OCI-LY1 (cell line): ENCODE data around the gene ZNF519.

Experiments used
- H2AFZ ChIP-seq: fragments of 200-600 bp; sonication (generic), shearing (Covaris generic); 2 replicates; pipeline ENCODE4 v1.6.0; 2014; ENCODE audit warnings: antibody characterized with exemption, mild to moderate bottlenecking, low read length
- H3F3A ChIP-seq: fragments of 200-600 bp; sonication (generic), shearing (Covaris generic); 2 replicates; pipeline ENCODE4 v1.6.0; 2014; ENCODE audit warnings: mild to moderate bottlenecking, antibody characterized with exemption, low read length, moderate library complexity; ENCODE audit not compliant: insufficient read depth
- H3K27ac ChIP-seq: fragments of 200-600 bp; sonication (generic); 2 replicates; pipeline ENCODE4 v1.5.1; 2014; ENCODE audit warnings: low read length, mixed run types, mild to moderate bottlenecking, low read depth; ENCODE audit not compliant: poor library complexity, severe bottlenecking
- H3K27me3 ChIP-seq: fragments of 200-600 bp; sonication (generic); 2 replicates; pipeline ENCODE4 v1.6.0; 2014; ENCODE audit warnings: antibody characterized with exemption, mild to moderate bottlenecking, low read length, moderate library complexity; ENCODE audit not compliant: insufficient read depth
- H3K36me3 ChIP-seq: fragments of 200-600 bp; sonication (generic); 2 replicates; pipeline ENCODE4 v1.6.1; 2014; ENCODE audit warnings: mild to moderate bottlenecking, antibody characterized with exemption, low read length, moderate library complexity, mixed read lengths; ENCODE audit not compliant: insufficient read depth
- H3K4me1 ChIP-seq: fragments of 200-600 bp; sonication (generic); 2 replicates; pipeline ENCODE4 v1.5.1; 2014; ENCODE audit warnings: mild to moderate bottlenecking, low read length, moderate library complexity; ENCODE audit not compliant: insufficient read depth, severe bottlenecking
- H3K4me2 ChIP-seq: fragments of 200-600 bp; sonication (generic), shearing (Covaris generic); 2 replicates; pipeline ENCODE4 v1.6.1; 2014; ENCODE audit warnings: low read length
- H3K4me3 ChIP-seq: fragments of 200-600 bp; sonication (generic); 2 replicates; pipeline ENCODE4 v1.5.1; 2014; ENCODE audit warnings: low read length, low read depth, mild to moderate bottlenecking, mixed read lengths; ENCODE audit not compliant: poor library complexity, severe bottlenecking
- H3K79me2 ChIP-seq: fragments of 200-600 bp; shearing (Covaris generic); 2 replicates; pipeline ENCODE4 v1.6.1; 2016; ENCODE audit warnings: mixed run types, low read length, mixed read lengths; ENCODE audit not compliant: insufficient read depth
- H3K9ac ChIP-seq: fragments of 200-600 bp; sonication (generic), shearing (Covaris generic); 2 replicates; pipeline ENCODE4 v1.6.1; 2014; ENCODE audit warnings: mild to moderate bottlenecking, low read length, mixed read lengths
- H3K9me2 ChIP-seq: fragments of 200-600 bp; sonication (generic), shearing (Covaris generic); 2 replicates; pipeline ENCODE4 v1.6.1; 2014; ENCODE audit warnings: low read depth, mild to moderate bottlenecking, low read length, mixed read lengths
- H3K9me3 ChIP-seq: fragments of 200-600 bp; shearing (Covaris generic); 2 replicates; pipeline ENCODE4 v1.6.1; 2014; ENCODE audit warnings: low read length, mixed read lengths
- H4K20me1 ChIP-seq: fragments of 200-600 bp; sonication (generic), shearing (Covaris generic); 2 replicates; pipeline ENCODE4 v1.6.0; 2016; ENCODE audit warnings: mild to moderate bottlenecking, low read length; ENCODE audit not compliant: insufficient read depth
- CTCF ChIP-seq: fragments of 200-600 bp; sonication (generic), shearing (Covaris generic); IDR thresholded peaks from 2 replicates; pipeline ENCODE4 v1.5.1; 2017; ENCODE audit warnings: mild to moderate bottlenecking, antibody characterized with exemption, low read length, moderate library complexity, mixed read lengths
- EZH2 ChIP-seq: fragments of 200-600 bp; sonication (generic), shearing (Covaris generic); IDR thresholded peaks from 2 replicates; pipeline ENCODE4 v1.8.0; 2017; ENCODE audit warnings: borderline replicate concordance, mixed run types, mild to moderate bottlenecking, antibody characterized with exemption, low read length, moderate library complexity, mixed read lengths

Gene ZNF519

GRCh38 chr18:14074187-14074586, 58.0 kb downstream of the ZNF519 start:
- no peaks in the 10 kb centered on the region for H3K36me3 ChIP-seq
- no peaks in the 10 kb centered on the region for H3K9me3 ChIP-seq
- no peaks in the 10 kb centered on the region for H3K27me3 ChIP-seq
- H3K4me1 ChIP-seq: no peaks in the 10 kb centered on the region
- no peak overlapping the region for H3K9ac ChIP-seq
- H3K4me2 ChIP-seq: no peak overlapping the region
- no peaks in the 10 kb centered on the region for H3F3A ChIP-seq
- H4K20me1 ChIP-seq: no peaks in the 10 kb centered on the region
- TF ChIP-seq EZH2 (no peak), CTCF (peak; percentile 63)
- H3K9me2 ChIP-seq: no peaks in the 10 kb centered on the region
- H3K79me2 ChIP-seq: no peaks in the 10 kb centered on the region
- H3K4me3 ChIP-seq: no peak overlapping the region
- no peak overlapping the region for H2AFZ ChIP-seq
- no peak overlapping the region for H3K27ac ChIP-seq

GRCh38 chr18:14053661-14054060, 78.6 kb downstream of the ZNF519 start:
- Histone ChIP-seq H3K9me2 (no peaks in the 10 kb centered on the region), H3K4me2 (no peak overlapping the region), H3K36me3 (no peaks in the 10 kb centered on the region), H3F3A (no peaks in the 10 kb centered on the region), H3K9me3 (no peaks in the 10 kb centered on the region), H3K4me1 (no peaks in the 10 kb centered on the region), H3K9ac (no peak overlapping the region), H3K4me3 (no peak overlapping the region), H3K27ac (no peak overlapping the region), H3K27me3 (no peaks in the 10 kb centered on the region), H4K20me1 (no peaks in the 10 kb centered on the region), H2AFZ (no peak overlapping the region), H3K79me2 (no peaks in the 10 kb centered on the region)
- no peak for TF ChIP-seq EZH2
- no peak for TF ChIP-seq CTCF
